ENCODE measurements around the gene MEIOB. TPM values are rescaled to one million over a fixed set of nuclear protein-coding genes. Genes with fewer than 3 reads are reported as not detected.
A peak's percentile ranks its signal among the peaks of the same experiment; 100 is the strongest.

The MEIOB gene
- total and polyA plus RNA-seq, 10 donors, result not detected

DNA sequence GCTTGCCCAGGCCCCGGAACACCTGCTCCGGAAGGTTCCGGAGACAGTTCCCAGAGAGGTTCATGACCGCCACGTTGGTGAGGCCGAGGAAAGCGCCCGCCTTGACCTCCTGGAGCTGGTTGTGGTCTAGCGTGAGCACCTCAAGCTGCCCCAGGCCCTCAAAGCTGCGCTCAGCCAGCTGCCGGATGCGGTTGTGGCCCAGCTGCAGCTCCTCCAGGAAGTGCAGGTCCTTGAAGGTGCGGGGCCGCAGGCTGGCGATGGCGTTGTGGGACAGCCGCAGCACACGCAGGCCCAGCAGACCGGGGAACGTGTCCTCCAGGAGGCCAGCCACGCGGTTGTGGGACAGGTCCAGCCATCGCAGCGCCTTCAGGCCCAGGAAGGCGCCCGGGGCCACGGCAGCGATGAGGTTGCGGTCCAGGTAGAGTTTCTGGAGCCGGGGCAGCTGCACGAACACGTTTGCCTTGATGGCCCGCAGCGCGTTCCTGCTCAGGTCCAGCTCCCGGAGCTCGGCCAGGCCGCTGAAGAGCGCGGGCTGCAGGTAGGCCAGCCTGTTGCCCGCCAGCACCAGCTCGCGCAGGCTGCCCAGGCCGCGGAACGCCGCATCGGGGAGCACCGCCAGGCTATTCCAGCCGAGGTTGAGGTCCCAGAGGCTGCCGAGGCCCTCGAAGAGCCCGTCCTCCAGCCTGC lies 80.6 kb downstream of the MEIOB start:
- TF ChIP-seq, protein P1, sequence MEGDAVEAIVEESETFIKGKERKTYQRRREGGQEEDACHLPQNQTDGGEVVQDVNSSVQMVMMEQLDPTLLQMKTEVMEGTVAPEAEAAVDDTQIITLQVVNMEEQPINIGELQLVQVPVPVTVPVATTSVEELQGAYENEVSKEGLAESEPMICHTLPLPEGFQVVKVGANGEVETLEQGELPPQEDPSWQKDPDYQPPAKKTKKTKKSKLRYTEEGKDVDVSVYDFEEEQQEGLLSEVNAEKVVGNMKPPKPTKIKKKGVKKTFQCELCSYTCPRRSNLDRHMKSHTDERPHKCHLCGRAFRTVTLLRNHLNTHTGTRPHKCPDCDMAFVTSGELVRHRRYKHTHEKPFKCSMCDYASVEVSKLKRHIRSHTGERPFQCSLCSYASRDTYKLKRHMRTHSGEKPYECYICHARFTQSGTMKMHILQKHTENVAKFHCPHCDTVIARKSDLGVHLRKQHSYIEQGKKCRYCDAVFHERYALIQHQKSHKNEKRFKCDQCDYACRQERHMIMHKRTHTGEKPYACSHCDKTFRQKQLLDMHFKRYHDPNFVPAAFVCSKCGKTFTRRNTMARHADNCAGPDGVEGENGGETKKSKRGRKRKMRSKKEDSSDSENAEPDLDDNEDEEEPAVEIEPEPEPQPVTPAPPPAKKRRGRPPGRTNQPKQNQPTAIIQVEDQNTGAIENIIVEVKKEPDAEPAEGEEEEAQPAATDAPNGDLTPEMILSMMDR (IDR thresholded peaks at IDR 0.05 in 8 of 11, conservative IDR thresholded peaks at IDR 0.05 in 3 of 11), result no peak
- TF ChIP-seq POLR2AphosphoS5 (IDR thresholded peaks at IDR 0.05), result no peak
- TF ChIP-seq POLR2A (IDR thresholded peaks at IDR 0.05), result no peak

GRCh38 chr16:1790611-1791255 lies 81.2 kb downstream of the MEIOB start:
- Histone ChIP-seq H3K36me3 (peaks cover 0 to 71% (median 55%) of the 10 kb centered on the region in 6 donors), H3K9me3 (no peaks in the 10 kb centered on the region), H3K4me1 (peaks cover 0 to 15% (median 5%) of the 10 kb centered on the region in 6 donors), H3K4me3 (no peak overlapping the region), H3K27ac (no peak overlapping the region), H3K27me3 (replicated peaks in 1 of 7) (no peaks in the 10 kb centered on the region)
- TF ChIP-seq POLR2A (IDR thresholded peaks at IDR 0.05), result no peak
- TF ChIP-seq, protein P1 (IDR thresholded peaks at IDR 0.05 in 8 of 11, conservative IDR thresholded peaks at IDR 0.05 in 3 of 11), result no peak
- no peak for TF ChIP-seq POLR2AphosphoS5 (IDR thresholded peaks at IDR 0.05)
- 89 to 94% (median 94%) methylated on average over 35 to 44 of the region's 44 CpGs for WGBS, 5 donors
- peak; percentile 67 for DNase-seq
- intact Hi-C loops (cut with DNase I; ENCODE audit: low total_unique reads), result no loop called here

More for the DNA sequence above, 80.6 kb downstream of the MEIOB start:
- H3K27me3 ChIP-seq (replicated peaks in 1 of 7), result no peaks in the 10 kb centered on the region
- peaks cover 0 to 10% (median 2%) of the 10 kb centered on the region in 6 donors for H3K4me1 ChIP-seq
- WGBS, 5 donors, result 92 to 96% (median 95%) methylated on average over 35 to 53 of the region's 53 CpGs
- peaks cover 0 to 65% (median 53%) of the 10 kb centered on the region in 6 donors for H3K36me3 ChIP-seq
- no peak overlapping the region for H3K27ac ChIP-seq
- intact Hi-C loops (cut with DNase I; ENCODE audit: low total_unique reads), result no loop called here
- H3K4me3 ChIP-seq, result no peak overlapping the region
- H3K9me3 ChIP-seq, result no peaks in the 10 kb centered on the region
- peak; percentile 64 for DNase-seq

GRCh38 chr16:1790261-1790610 lies 81.7 kb downstream of the MEIOB start:
- no peak overlapping the region for H3K27ac ChIP-seq
- TF ChIP-seq, protein P1 (IDR thresholded peaks at IDR 0.05 in 8 of 11, conservative IDR thresholded peaks at IDR 0.05 in 3 of 11), result no peak
- TF ChIP-seq POLR2A (IDR thresholded peaks at IDR 0.05) (no peak), POLR2AphosphoS5 (IDR thresholded peaks at IDR 0.05) (no peak)
- no peaks in the 10 kb centered on the region for H3K27me3 ChIP-seq (replicated peaks in 1 of 7)
- intact Hi-C loops (cut with DNase I; ENCODE audit: low total_unique reads), result no loop called here
- peaks cover 0 to 20% (median 7%) of the 10 kb centered on the region in 6 donors for H3K4me1 ChIP-seq
- 93 to 96% (median 93%) methylated on average over 15 of the region's 15 CpGs for WGBS, 5 donors
- no peaks in the 10 kb centered on the region for H3K9me3 ChIP-seq
- H3K4me3 ChIP-seq, result no peak overlapping the region
- no peak for DNase-seq
- peaks cover 0 to 76% (median 55%) of the 10 kb centered on the region in 6 donors for H3K36me3 ChIP-seq

DNA sequence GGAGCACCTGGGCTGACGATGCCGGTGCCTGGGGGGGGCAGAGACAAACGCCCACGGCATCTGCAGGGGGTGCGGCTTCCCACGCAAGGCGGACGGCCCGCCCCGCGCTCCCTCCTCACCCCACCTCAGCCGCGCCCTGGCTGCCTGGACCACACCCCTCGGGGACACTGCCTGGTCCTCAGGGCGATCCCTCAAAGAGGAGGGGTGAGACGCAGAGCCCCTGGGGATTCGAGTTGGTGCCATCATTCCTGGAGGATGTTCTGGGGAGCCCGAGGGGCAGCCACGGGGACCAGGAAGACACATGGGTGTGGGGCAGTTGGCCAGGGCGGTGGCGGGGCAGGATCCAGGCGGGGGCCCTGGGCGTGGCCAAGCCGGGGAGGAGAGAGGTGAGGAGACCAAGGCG lies 82.3 kb downstream of the MEIOB start:
- TF ChIP-seq POLR2AphosphoS5 (IDR thresholded peaks at IDR 0.05), result peak in 1 of 3 donors; percentile 9
- no peak for TF ChIP-seq POLR2A (IDR thresholded peaks at IDR 0.05)
- WGBS, 5 donors, result 86 to 91% (median 90%) methylated on average over 14 to 25 of the region's 25 CpGs
- H3K36me3 ChIP-seq, result peaks cover 0 to 82% (median 57%) of the 10 kb centered on the region in 6 donors

More for the DNA sequence above, 82.3 kb downstream of the MEIOB start:
- Histone ChIP-seq H3K4me1 (peaks cover 0 to 26% (median 13%) of the 10 kb centered on the region in 6 donors), H3K9me3 (no peaks in the 10 kb centered on the region), H3K27me3 (replicated peaks in 1 of 7) (no peaks in the 10 kb centered on the region), H3K4me3 (no peak overlapping the region), H3K27ac (no peak overlapping the region)
- DNase-seq, result peak; percentile 71
- intact Hi-C loops (cut with DNase I; ENCODE audit: low total_unique reads), result no loop called here
